Epithelial cell of proximal tubule (primary cell): ENCODE data around the gene ALKBH1. TPM values are rescaled to one million over a fixed set of nuclear protein-coding genes. Genes with fewer than 3 reads are reported as not detected.

Source experiments
- DNase-seq: peaks from one replicate; pipeline ENCODE4 v3.0.0-alpha.2; 2011; ENCODE audit warnings: low read depth
- H3K4me3 ChIP-seq: 2 replicates; pipeline ENCODE4 v1.5.1; 2011; ENCODE audit warnings: low read depth, mild to moderate bottlenecking, low read length
- CTCF ChIP-seq: conservative IDR thresholded peaks from 2 replicates; pipeline ENCODE4 v1.5.1; 2012; ENCODE audit warnings: low read depth, mild to moderate bottlenecking, low read length
- total RNA-seq: library from RNA; depleted of rRNA; stranded (reverse); fragments of >200 nt; gene quantifications from 2 replicates; pipeline ENCODE4 v1.2.3, GENCODE V29; 2015

Gene ALKBH1
- total RNA-seq, 1 donor from 2014 or later: 7.3 TPM

GRCh38 chr14:77738559-77739250, 30.9 kb upstream of the ALKBH1 start:
- no peak overlapping the region for H3K4me3 ChIP-seq
- no peak for DNase-seq
- TF ChIP-seq CTCF: no peak

GRCh38 chr14:77730976-77731497, 23.2 kb upstream of the ALKBH1 start:
- no peak for TF ChIP-seq CTCF
- H3K4me3 ChIP-seq: no peak overlapping the region
- no peak for DNase-seq

- no peak for DNase-seq
- no peak overlapping the region for H3K4me3 ChIP-seq
- TF ChIP-seq CTCF: no peak
Observed at GRCh38 chr14:77722301-77722700, 14.5 kb upstream of the ALKBH1 start.

GRCh38 chr14:77721437-77721836, 13.6 kb upstream of the ALKBH1 start:
- no peak for TF ChIP-seq CTCF
- no peak for DNase-seq

GRCh38 chr14:77717608-77718305, 9.9 kb upstream of the ALKBH1 start:
- no peak for TF ChIP-seq CTCF
- no peak for DNase-seq
- no peak overlapping the region for H3K4me3 ChIP-seq

More at GRCh38 chr14:77721437-77721836, 13.6 kb upstream of the ALKBH1 start:
- no peak overlapping the region for H3K4me3 ChIP-seq

- no peak overlapping the region for H3K4me3 ChIP-seq
- DNase-seq: no peak
- TF ChIP-seq CTCF: no peak
Observed at GRCh38 chr14:77714926-77715325, 7.1 kb upstream of the ALKBH1 start.
